OCI-LY7 (cell line): Measurements from ENCODE around the gene H2BK1. TPM values are rescaled to one million over a fixed set of nuclear protein-coding genes. Genes with fewer than 3 reads are reported as not detected.

Source experiments
- BruUV-seq: library from RNA; stranded (reverse); fragments of 400-500 nt; replicated peaks from 2 replicates; lab custom pipeline; 2021; lab: Mats Ljungman, UMichigan
- CTCF ChIA-PET: fragments of 300-600 bp; sonication (Branson Sonifier 250); formaldehyde crosslinking; loops from one replicate; lab custom pipeline; 2022; ENCODE audit warnings: antibody characterized with exemption; ENCODE audit not compliant: unreplicated experiment; lab: Charles Lee
- POLR2A ChIA-PET: fragments of 300-600 bp; sonication (Branson Sonifier 250); formaldehyde crosslinking; loops from one replicate; lab custom pipeline; 2022; ENCODE audit warnings: antibody characterized with exemption; lab: Charles Lee
- DNase-seq: peaks from one replicate; pipeline ENCODE4 v3.0.0-alpha.2; 2015; ENCODE audit warnings: low spot score
- H2AFZ ChIP-seq: fragments of 200-600 bp; sonication (generic), shearing (Covaris generic); 2 replicates; pipeline ENCODE4 v1.6.1; 2014; ENCODE audit warnings: mild to moderate bottlenecking, antibody characterized with exemption, low read length, moderate library complexity
- H3K27ac ChIP-seq: fragments of 200-600 bp; sonication (generic); 2 replicates; pipeline ENCODE4 v1.5.1; 2014; ENCODE audit warnings: mixed run types, low read depth, mild to moderate bottlenecking, moderate library complexity, low read length, inconsistent platforms; ENCODE audit not compliant: poor library complexity, severe bottlenecking
- H3K36me3 ChIP-seq: fragments of 200-600 bp; sonication (generic); 2 replicates; pipeline ENCODE4 v1.6.1; 2014; ENCODE audit warnings: mild to moderate bottlenecking, antibody characterized with exemption, low read length, moderate library complexity, mixed read lengths; ENCODE audit not compliant: insufficient read depth
- H3K4me1 ChIP-seq: fragments of 200-600 bp; sonication (generic); 2 replicates; pipeline ENCODE4 v1.5.1; 2014; ENCODE audit warnings: mild to moderate bottlenecking, low read length; ENCODE audit not compliant: insufficient read depth, poor library complexity, severe bottlenecking
- H3K4me2 ChIP-seq: fragments of 200-600 bp; sonication (generic); 2 replicates; pipeline ENCODE4 v1.6.1; 2014; ENCODE audit warnings: mild to moderate bottlenecking, low read length
- H3K4me3 ChIP-seq: fragments of 200-600 bp; sonication (generic); 2 replicates; pipeline ENCODE4 v1.5.1; 2014; ENCODE audit warnings: mild to moderate bottlenecking, low read depth, low read length; ENCODE audit not compliant: poor library complexity, severe bottlenecking
- H3K79me2 ChIP-seq: fragments of 200-600 bp; sonication (generic); 2 replicates; pipeline ENCODE4 v1.6.1; 2016; ENCODE audit warnings: low read depth, mild to moderate bottlenecking, low read length, moderate library complexity, mixed read lengths; ENCODE audit not compliant: insufficient read depth
- H3K9me2 ChIP-seq: fragments of 200-600 bp; sonication (generic); 2 replicates; pipeline ENCODE4 v1.6.1; 2016; ENCODE audit warnings: mild to moderate bottlenecking, low read length, mixed read lengths; ENCODE audit not compliant: insufficient read depth
- H3K9me3 ChIP-seq: fragments of 200-600 bp; sonication (generic); 2 replicates; pipeline ENCODE4 v1.6.1; 2014; ENCODE audit warnings: mild to moderate bottlenecking, mixed run types, low read length, mixed read lengths
- H4K20me1 ChIP-seq: fragments of 200-600 bp; sonication (generic); 2 replicates; pipeline ENCODE4 v1.6.1; 2014; ENCODE audit warnings: mild to moderate bottlenecking, antibody characterized with exemption, low read length, moderate library complexity, mixed read lengths; ENCODE audit not compliant: insufficient read depth
- EZH2phosphoT487 ChIP-seq: fragments of 200-600 bp; sonication (generic); IDR thresholded peaks from 2 replicates; pipeline ENCODE4 v1.6.1; 2018; ENCODE audit warnings: low read depth, borderline replicate concordance, mild to moderate bottlenecking, mixed run types, antibody characterized with exemption, low read length, moderate library complexity, mixed read lengths
- intact Hi-C: fragments of 100-400 bp; cut with micrococcal nuclease; formaldehyde crosslinking; loops from one replicate; pipeline ENCODE4 v1.10.0; 2022; ENCODE audit not compliant: unreplicated experiment
- total RNA-seq, 2 experiments: library from RNA; depleted of rRNA in 1 of 2; stranded (reverse); fragments of >200 nt in 1 of 2; shearing (Covaris generic) in 1 of 2; gene quantifications; 2 replicates each; pipeline ENCODE4 v1.2.3, GENCODE V29; 2014 to 2022
- TF ChIP-seq, protein P1 (sequence below): fragments of 200-600 bp; sonication (generic); conservative IDR thresholded peaks from 2 replicates; pipeline ENCODE4 v1.5.1; 2014; ENCODE audit warnings: mild to moderate bottlenecking, antibody characterized with exemption, low read length, moderate library complexity, mixed read lengths

Gene H2BK1
- total RNA-seq, 2 experiments from 2014 or later = not detected

DNA sequence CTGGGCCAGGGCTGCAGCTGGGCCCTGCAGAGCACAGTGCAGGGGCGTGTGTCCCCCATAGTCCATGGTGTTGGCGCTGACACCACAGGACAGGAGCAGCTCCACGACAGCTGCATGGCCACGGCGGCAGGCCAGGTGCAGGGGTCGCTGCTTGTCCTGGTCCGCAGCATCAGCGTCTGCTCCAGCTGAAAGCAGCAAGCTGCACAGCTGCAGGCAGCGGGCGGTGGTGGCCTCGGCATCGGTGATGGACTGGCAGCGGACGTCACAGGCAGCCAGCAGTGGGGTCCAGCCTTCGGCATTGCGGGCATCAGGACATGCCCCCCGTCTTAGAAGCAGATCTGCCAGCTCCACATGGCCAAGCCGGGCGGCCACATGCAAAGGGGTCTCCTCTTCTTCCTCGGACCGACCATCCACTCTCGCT is 29.3 kb downstream of the H2BK1 start:
- Histone ChIP-seq H4K20me1 (no peaks in the 10 kb centered on the region), H3K27ac (no peak overlapping the region), H3K4me2 (no peak overlapping the region), H3K9me2 (no peaks in the 10 kb centered on the region), H3K4me1 (no peaks in the 10 kb centered on the region), H3K79me2 (no peaks in the 10 kb centered on the region), H2AFZ (no peak overlapping the region), H3K4me3 (no peak overlapping the region), H3K9me3 (no peaks in the 10 kb centered on the region), H3K36me3 (no peaks in the 10 kb centered on the region)
- ChIA-PET CTCF (no interaction called here), POLR2A (no interaction called here)
- TF ChIP-seq, protein P1, sequence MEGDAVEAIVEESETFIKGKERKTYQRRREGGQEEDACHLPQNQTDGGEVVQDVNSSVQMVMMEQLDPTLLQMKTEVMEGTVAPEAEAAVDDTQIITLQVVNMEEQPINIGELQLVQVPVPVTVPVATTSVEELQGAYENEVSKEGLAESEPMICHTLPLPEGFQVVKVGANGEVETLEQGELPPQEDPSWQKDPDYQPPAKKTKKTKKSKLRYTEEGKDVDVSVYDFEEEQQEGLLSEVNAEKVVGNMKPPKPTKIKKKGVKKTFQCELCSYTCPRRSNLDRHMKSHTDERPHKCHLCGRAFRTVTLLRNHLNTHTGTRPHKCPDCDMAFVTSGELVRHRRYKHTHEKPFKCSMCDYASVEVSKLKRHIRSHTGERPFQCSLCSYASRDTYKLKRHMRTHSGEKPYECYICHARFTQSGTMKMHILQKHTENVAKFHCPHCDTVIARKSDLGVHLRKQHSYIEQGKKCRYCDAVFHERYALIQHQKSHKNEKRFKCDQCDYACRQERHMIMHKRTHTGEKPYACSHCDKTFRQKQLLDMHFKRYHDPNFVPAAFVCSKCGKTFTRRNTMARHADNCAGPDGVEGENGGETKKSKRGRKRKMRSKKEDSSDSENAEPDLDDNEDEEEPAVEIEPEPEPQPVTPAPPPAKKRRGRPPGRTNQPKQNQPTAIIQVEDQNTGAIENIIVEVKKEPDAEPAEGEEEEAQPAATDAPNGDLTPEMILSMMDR = no peak
- no peak for TF ChIP-seq EZH2phosphoT487
- DNase-seq = no peak
- BruUV-seq = no TSS peak
- intact Hi-C loops = no loop called here

DNA sequence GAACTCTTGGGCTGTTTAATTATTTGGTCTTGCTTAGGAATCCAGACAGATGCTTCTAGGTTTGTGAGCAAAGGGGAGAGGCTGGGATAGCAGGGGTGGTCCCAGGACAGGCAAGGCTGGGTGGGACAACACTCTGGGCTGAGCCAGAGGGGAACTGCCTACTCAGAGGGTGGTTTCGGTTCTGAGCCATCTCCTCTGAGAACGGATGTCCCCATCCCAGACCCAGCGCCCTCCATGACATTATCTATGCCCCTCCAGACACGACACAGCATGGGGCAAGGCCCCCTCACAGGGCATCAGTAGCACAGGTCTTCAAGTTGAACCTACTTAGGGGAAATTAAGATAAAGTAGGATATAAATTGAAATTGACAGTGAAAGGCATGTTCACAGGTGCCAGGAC is 30.3 kb downstream of the H2BK1 start:
- Histone ChIP-seq H3K4me2 (no peak overlapping the region), H3K36me3 (no peaks in the 10 kb centered on the region), H3K9me2 (no peaks in the 10 kb centered on the region), H3K79me2 (no peaks in the 10 kb centered on the region), H2AFZ (no peak overlapping the region), H3K9me3 (no peaks in the 10 kb centered on the region), H3K4me1 (no peaks in the 10 kb centered on the region), H4K20me1 (no peaks in the 10 kb centered on the region), H3K4me3 (no peak overlapping the region), H3K27ac (no peak overlapping the region)
- intact Hi-C loops = no loop called here
- DNase-seq = no peak
- no TSS peak for BruUV-seq
- ChIA-PET POLR2A (no interaction called here), CTCF (interaction anchor here (0.5 kb wide), 1 partner anchor 59 kb away, joined by 3 read pairs; no protein-coding TSS in a partner anchor)
- TF ChIP-seq EZH2phosphoT487 = no peak

DNA sequence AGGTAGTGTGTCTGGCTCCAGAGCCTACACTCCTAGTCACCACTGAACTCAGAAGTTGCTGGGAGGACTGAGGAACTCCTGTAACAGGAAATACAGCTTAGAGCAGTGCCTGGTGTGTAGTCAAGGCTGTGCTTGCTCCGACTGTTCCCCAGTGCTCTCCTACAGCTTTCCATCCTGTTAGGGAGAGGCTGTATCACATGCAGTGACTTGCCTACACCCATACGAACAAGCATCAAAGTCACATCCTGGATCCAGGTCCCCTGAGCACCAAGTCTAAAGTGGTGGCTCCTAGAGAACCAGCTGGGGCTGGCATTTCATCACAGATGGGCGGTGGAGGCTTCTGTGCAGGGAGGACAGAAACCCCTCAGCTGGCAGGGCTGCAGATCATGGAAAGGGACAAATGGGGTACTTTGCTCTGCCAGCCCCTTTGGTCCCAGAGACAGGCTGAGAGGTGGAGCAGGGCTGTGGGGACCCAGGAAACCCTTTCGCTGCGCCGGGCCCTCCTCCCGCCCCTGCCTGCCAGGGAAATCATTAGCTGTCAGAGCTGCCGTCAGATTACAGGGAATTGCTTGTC is 30.9 kb downstream of the H2BK1 start:
- TF ChIP-seq EZH2phosphoT487 = no peak
- TF ChIP-seq, protein P1 = no peak
- Histone ChIP-seq H3K4me3 (no peak overlapping the region), H3K36me3 (no peaks in the 10 kb centered on the region), H3K27ac (no peak overlapping the region), H3K4me1 (no peaks in the 10 kb centered on the region), H2AFZ (no peak overlapping the region), H3K79me2 (no peaks in the 10 kb centered on the region), H3K9me2 (no peaks in the 10 kb centered on the region), H4K20me1 (no peaks in the 10 kb centered on the region), H3K4me2 (no peak overlapping the region), H3K9me3 (no peaks in the 10 kb centered on the region)
- no peak for DNase-seq
- ChIA-PET POLR2A (no interaction called here), CTCF (interaction anchor here (0.5 kb wide), 1 partner anchor 60 kb away, joined by 3 read pairs; no protein-coding TSS in a partner anchor)
- no TSS peak for BruUV-seq
- intact Hi-C loops = no loop called here
